Measurements from ENCODE around the gene MRAS.

Gene MRAS

DNA sequence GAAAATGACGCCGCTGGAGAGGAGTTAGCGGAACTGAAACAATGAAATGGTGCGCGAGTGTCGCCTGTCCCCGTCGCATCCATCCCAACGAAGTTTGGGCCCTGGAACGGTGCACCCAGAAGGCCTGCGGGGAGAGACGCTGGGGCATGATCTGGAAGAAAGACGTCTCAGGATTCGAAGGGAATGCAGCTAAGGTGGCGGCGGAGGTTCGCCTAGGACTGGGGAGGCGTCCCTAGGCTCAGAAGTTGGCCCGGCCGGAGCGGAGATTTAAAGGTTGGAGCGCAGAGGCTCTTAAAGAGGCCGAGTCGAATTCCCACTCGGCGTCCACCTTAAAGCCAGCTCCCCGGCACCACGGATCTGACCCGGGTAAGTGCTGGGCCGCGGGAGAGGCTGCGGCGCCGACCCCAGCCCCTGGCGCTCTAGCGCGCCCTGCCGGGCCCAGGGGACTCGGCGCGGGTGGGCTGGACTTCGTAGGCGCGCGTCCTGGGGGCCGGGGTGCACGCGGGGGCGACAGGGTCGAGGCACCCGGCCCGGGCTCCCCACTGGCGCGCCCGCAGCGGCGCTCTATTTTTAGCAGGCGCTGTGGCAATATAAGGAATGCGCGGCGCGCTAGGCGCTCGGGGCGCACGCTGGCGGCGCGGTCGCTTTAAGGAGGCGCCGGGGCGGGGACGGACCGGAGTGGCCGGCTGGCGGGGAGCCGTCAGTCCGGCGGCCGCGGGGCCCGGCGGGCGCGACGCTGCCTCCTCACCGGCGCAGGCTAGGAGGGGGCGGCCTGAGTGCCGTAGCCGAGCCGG is at the start of gene MRAS:
MRAS (plus strand) TSS at position 620 of the 794 bp plus-strand sequence. CDS start 24,305 bp downstream, outside the sequence.
- peak; percentile 67 for DNase-seq

DNA sequence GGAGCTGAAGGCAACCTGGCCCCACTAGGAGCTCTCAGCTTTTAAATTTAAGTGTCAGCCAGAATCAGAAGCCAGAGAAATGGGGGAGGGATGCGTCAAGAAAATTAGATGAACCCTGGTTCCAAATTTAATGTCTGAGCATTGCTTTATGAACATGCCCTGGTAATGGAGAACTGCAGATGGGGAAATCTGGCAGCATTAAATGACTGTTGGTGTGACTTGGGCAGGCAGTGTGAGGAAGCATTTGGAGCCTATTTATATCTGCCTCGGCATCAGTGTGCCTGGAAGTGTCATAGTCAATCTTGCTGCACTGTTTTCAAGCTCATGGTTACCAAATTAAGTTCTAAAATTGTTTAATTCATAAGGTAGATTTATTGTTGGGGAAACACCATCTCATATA is 47.7 kb upstream of the MRAS start:
- no peak for DNase-seq

DNA sequence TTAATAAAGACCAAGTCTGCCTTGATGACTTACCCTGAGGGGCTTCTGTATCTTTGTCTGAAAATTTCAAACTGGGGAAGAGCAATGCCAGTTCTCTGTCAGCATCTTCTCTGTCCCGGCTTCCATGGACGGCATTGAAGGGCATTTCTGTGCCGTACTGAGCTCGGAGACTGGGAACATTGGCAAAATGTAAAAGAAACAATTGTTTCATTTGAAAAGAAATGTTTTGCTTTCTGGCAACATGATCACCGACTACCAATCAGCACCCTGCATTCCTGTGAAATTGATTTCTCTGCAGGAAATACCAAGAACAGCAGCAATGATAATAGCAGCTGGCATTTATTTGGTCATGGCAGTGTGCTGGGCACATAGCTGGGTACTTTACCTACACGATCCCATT is 44.9 kb upstream of the MRAS start:
- no peak for DNase-seq

DNA sequence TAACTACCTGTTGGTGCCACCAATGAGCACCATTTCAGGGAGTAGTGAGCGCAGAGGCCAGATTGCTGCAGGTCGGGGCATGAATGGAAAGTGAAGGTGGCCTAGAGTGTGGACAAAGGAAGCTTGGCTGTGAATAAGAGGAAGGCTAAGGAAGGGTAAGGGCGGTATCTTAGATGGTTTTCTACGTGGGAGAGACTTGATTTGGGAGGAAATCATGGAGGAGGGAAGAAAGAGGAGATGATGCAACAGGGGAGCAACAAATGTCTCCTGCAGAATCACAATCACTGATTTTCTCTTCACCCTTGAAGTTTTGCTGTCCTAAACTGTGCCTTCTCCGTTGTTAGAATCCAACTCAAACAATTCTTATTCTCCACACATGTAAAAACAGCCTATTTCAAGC is 40.5 kb upstream of the MRAS start:
- DNase-seq, result no peak

DNA sequence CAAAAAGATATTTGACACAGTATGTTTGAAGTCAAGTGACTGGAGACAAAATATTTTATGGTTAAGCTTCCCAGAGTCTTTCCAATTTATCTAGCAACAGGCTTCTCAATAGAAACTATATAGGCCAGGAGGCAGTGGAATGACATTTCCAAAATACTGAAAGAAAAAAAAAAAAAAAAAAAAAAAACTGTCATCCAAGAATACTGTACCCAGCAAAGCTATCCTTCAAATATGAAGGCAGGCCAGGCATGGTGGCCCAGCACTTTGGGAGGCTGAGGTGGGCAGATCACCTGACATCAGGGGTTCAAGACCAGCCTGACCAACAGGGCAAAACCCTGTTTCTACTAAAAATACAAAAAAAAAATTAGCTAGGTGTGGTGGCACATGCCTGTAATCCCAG is 39.6 kb upstream of the MRAS start:
- no peak for DNase-seq

DNA sequence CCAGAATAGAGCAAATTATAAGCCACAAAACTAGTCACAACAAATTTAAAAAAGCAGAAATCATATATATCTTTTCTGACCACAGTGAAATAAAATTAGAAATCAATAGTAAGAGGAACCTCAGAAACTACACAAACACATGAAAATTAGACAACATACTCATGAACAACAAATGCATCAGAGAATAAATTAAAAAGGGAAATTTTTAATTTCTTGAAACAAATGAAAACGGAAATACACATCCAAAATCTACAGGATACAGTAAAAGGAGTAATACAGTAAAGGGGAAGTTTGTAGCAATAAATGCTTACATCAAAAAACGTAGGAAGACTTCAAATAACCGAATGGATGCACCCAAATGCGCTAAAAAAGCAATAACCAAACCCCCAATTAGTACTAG is 37.9 kb upstream of the MRAS start:
- no peak for DNase-seq

DNA sequence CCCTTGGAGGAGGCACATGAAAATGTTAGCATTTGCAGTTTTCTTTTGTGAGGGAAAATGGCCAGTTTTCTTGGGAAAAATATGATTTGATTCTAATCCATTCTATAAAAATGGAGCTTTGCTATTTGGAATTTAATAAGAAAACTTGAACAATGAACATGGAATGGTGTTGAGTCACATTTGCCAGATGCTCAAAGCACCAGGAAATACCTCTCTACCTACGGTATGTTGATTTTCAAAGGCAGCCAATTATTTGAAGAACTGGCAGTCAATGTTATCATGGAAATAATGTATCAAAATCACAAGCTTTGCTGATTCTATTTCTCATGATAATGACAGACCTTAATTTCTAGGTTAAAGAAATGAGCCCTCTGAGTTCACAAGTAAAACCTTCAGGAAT is 33.6 kb upstream of the MRAS start:
- DNase-seq, result no peak

DNA sequence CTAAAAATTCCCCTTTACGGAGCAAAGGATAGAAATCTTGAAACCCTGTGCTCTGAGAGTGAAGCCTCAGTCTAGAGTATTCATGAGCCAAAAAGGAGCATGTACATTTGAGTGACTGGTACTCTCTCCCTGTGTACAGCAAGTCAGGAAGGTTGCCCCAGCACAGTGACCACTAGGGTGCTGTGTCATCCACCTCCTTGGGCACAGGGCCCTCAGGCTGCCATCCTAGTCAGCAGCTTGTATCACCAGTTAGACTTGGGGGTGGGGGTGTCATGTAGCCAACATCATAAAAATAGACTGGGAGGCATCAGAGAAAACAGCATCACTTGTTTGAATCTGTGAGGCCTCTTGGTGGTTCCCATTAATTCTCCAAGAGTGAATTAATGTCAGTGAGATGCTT is 30.7 kb upstream of the MRAS start:
- no peak for DNase-seq

DNA sequence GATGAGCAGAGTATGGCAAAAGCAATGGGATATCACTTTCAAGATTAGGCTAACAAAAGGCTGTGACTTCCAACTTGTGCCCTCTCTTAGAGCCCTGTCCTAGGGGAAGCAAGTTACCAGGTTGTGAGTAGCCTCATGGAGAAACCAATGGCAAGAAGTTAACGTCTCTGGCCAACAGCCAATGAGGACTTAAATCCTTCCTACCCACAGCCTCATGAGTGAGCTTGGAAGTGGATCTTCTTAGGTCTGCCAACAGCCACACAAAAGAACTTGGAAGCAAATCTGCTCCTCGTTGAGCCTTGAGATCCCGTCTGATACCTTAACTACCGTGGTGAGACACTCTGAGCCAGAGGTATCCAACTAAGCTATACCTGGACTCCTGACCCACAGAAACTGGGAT is 24.4 kb upstream of the MRAS start:
- no peak for DNase-seq

DNA sequence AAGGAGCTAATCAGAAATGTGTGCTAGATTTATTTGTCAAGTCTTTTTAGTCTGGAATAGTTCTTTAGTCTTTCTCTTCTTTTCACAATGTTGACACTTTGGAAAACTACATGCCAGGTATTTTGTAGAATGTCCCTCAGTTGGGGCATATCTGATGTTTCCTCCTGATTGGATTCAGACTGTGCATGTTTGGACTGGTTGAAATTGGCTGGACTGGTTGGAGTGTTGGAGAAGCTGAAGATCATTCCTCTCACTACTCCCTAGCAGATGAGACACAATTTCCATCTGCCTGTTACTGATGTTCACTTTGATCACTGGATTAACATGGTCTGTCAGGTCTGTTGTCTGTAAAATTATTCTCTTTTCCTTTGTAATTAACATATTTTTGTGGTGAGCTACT is 22.4 kb upstream of the MRAS start:
- no peak for DNase-seq

DNA sequence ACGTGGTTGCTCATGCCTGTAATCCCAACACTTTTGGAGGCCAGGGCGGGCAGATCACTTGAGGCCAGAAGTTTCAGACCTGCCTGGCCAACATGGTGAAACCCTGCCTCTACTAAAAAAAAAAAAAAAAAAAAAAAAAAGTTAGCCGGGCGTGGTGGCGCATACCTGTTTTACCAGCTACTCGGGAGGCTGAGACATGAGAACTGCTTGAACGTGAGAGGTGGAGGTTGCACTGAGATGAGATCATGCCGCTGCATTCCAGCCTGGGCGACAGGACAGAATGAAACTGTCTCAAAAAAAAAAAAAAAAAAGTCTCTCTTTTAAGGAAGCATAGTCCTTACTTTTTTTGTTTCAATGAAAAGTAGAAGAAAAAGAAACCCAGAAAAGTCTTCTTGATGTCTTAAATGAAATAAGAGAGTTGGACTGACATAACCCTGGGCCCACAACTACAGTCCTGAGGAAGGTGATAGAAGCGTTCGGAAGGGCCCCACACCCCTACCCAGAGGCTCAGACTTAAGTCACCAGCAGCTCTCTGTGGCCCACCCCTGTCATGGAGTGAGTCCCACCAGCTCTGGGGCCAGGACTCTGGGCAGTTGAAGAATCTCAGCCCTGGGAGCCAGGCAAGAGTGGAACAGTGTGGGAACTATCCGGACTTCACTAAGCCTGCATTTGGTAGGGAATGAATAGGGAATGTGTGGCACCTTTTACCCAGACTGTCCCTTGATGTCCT is 21.3 kb upstream of the MRAS start:
- no peak for DNase-seq

DNA sequence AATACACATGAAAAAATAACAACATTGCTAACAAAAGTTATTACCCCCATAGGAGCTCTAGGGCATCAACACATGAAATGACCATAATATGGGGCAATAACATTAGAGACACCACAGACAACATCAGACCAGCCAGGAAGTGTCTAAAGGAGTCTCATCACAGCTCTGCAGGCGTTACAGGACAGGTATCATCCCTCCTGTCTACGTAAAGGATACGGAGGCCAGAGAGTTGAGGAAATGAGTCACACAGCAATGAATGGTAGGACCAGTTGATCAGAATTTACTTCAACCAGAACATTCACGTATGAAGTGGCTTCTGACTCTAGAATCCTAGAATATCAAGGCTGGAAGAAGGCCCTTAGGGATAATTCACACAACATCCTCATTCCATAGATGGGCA is 20.5 kb upstream of the MRAS start:
- no peak for DNase-seq

DNA sequence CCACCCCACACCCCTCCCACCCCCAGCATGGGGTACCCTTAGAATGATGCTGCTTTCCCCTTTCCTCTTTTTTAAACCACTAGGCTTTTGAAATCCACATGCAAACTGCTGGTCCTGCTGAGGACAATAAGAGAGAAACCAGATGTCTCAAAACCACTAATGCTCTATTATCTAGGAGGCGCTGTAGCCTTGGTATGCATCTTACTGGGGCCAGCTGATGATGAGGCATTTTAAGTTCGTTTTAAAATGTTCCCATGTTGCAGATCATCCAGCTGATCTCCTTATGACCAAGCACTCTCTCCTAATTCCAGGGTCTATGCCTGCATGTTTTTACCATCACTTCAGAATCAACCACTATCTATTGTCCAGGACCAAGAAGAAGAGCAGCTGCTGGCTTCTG is 20.0 kb upstream of the MRAS start:
- DNase-seq, result no peak

DNA sequence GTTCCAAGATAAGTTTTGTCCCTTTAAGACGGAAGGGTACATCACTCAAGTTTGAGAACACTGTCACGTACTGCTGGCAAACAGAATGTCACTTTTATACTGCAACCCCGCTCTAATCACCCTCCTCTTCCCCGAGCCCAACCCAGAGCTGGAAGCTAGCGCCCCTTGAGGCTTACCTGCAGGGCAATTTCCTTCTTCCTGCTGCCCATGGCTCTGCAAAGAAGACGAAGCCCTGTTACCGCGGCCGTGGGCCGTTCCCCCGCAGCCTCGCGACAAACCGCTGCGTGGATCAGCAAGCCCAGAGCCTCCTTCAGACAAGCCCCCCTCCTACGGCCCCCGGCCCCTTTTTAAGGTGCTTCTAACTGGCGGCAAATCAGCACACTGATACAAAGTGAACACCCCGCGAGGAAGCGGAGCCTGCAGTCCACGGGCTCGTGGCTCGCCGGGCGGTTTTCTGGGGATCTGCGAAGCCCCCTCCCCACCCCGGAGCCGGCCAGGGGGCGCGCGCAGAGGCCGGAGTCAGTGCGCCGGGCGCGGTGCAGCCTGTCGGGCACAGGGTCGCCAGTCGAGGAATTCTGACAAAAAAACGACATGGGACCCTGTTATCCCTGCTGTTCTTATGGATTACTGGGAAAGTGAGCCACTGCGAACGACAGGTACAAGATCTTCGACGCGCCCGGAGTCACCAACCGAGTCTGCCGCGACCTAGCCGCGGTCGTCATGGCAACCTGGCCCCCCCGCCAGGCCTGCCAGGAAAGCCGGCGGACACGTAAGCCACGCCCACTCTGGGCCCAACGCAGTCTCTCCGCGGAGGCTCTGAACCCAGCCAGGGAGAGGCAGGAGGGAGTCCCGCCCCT is 19.0 kb upstream of the MRAS start, which contains the start of gene NME9:
NME9 (minus strand) TSS at position 725 of the 857 bp plus-strand sequence; CDS start at position 209, 516 bp downstream.
- peak; percentile 94 for DNase-seq

DNA sequence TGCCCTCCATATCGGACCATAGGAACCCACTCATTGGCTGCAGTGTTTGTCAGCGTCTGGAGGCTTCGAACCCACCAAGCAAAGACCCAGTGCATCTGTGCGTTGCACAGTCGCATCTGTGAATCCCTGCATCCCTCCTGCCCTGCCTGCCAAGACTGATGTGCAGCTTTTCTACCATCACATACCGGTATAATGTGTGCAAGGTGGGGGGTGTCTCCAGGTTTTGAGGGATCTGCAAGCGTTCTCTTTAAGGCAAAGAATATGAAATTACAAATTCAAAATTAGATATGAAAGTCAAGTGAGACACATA is 18.4 kb upstream of the MRAS start:
- DNase-seq, result no peak

DNA sequence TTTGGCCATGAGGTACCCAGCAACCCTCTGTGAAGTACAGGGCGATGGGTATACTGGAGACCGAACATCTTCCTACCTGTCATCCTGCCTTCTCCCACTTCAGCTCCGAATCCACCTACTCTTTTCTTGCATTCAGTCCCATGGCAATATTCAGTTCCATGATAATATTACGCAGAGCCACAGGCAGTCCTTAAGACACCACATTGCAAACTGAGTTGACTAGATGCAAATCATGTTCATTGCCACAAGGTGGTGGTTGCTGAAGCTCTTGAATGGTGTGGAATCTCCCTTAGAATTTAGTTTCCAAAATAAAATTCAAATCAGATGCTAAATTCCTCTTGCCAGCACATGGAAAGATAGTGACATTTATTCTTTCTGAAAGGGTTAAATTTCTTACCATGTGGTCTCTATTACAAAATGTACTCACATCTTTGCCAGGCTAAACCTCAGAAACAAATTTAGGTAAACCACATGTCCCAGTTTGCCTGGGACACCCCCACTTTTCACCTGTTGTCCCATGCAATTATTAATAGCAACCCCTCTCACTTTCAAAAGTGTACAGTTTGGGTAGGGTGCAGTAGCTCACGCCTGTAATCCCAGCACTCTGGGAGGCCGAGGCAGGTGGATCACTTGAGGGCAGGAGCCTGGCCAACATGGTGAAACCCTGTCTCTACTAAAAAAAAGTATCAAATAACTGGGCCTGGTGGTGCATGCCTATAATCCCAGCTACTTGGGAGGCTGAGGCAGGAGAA is 17.1 kb upstream of the MRAS start:
- DNase-seq, result no peak

DNA sequence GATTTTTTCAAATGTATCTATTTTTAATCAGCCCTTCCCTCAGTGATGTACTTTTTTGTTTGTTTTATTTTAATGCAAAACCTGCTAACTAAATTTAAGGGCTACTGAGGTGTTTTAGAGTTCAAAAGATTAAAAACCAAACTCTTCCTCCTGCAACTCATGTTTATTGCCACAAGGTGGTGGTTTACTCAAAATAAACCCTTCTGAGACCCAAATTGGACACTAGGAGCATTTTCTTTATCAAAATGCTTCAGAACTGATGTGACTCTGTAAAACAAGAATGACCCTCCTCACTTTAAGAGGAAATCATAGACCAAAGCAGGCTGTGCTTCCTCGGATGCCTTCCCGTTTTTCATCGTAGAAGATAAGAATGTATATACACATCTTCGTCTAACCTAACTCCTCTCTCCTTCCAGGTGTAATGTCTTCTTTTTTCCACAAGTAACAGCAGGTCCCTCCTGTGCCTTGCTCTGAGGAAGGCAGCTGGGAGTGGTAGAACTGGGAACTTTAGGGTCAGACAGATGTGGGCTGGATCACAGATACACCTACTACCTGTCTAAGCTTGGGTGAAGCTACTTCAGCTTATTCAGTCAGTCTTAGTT is 15.8 kb upstream of the MRAS start:
- DNase-seq, result no peak

DNA sequence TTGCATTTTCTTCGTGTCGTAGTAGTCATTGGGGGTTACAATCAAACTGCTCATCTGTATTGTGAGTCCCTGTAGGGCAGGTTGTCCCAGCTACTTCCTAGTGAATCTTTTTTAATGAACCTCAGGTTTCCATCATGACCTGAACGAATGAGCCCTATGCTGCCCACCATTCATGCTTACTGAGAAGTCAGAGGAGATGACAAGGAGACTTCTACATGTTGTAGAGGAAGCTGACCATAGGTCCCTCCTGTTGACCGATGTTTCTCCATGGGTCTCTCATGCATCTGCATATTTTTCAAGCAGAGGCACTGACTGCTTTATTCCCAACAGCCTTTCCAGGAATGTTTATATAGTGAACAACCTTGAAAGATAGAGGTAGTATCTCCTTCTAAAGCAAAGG is 13.8 kb upstream of the MRAS start:
- no peak for DNase-seq

DNA sequence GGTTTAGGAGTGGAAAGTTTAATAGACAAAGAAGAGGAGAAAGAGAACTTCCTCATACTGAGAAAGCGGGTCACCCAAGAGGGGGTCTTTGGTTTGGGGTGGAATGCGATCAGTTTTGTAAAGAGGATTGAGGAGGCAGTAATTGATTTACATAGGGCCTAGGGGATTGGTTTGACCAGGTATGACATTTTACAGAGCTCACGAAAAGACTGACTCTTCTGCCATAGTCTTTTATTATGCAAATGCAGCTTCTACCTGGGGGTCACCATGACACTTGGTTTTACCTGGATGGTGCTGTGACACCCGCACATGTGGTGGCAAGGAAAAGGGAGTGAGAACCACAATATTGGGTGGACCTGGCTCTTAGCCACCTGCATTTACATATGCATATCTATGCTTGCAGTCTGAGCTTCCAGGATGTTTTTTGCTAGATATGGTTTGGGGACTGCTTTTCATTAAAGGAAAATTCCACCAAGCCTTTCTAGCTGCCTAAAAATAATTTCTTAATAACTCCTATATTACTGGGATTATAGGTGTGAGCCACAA is 11.9 kb upstream of the MRAS start:
- no peak for DNase-seq

DNA sequence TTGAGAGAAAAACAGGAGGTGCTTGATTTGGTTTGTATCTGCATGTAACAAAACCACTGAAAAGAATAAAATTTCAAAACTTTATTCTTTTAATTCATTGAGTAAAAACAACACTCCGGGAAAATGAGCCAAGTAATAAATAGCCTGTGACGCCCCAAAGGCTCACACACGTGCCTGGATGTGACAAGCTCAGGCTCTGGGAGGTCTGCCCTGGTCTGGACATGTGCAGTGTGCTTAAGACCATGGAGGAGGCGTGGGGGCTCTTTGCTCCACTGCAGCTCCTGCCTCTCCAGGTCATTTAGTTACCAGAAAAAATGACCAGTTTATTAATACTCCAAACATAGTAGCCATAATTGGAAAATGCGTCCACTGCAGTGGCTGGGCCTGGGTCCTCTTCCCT is 10.1 kb upstream of the MRAS start:
- DNase-seq, result no peak

DNA sequence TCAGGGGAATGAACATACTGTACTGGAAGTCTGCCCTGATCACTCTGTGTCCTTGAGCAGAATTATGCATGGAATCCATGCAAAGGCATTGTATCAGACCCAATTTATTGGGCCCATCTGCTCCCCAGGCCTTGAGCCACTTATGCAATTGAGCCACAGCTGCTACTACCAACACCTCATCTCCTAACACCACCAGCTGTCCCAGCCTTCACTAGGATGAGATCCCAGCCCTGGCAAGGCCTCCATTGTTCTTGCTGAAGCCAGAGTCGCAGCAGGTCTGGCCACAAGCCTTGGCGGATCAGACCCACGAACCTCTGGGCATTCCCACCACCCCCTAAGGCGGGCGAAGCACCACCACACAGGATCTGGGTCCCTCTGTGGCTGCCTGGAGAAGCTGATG is 9.6 kb upstream of the MRAS start:
- DNase-seq, result no peak

DNA sequence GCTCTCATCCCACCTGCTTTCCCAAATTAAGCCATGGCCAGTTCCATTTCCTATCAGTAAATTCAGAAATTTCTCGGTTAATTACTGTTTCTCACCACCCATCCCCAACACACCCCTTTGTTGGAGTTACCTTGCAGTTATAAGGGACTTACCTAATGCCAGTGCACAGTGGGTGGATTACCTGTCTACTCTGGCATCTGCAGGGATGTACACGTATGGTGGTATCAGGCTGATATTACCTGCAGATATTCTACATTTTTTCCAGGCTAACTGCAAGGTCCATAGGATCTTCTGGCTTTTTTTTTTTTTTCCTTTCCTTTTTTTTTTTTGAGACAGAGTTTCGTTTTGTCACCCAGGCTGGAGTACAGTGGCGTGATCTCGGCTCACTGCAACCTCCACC is 7.9 kb upstream of the MRAS start:
- DNase-seq, result no peak

All from activated effector memory CD4-positive, alpha-beta T cell treated with anti-CD3 and anti-CD28 coated beads, Interleukin-2, amount 50 U/mL, for 16 hours (primary cell).